ENCODE measurements around the gene RCAN2.

The RCAN2 gene

GRCh38 chr6:46491628-46492547 is 639 bp upstream of the RCAN2 start:
- no peak for DNase-seq

- no peak for DNase-seq
Measured at GRCh38 chr6:46490425-46491200, 636 bp downstream of the RCAN2 start.

GRCh38 chr6:46486181-46486580 is 5.1 kb downstream of the RCAN2 start:
- DNase-seq = no peak

- DNase-seq = no peak
Measured at GRCh38 chr6:46484081-46484820, 7.0 kb downstream of the RCAN2 start.

- DNase-seq = no peak
Measured at GRCh38 chr6:46476301-46476700, 14.9 kb downstream of the RCAN2 start.

GRCh38 chr6:46473881-46474280 is 17.4 kb downstream of the RCAN2 start:
- DNase-seq = no peak

- no peak for DNase-seq
Measured at GRCh38 chr6:46472243-46472642, 19.0 kb downstream of the RCAN2 start.

GRCh38 chr6:46469021-46469420 is 22.2 kb downstream of the RCAN2 start:
- DNase-seq = no peak

GRCh38 chr6:46468403-46469010 is 22.7 kb downstream of the RCAN2 start:
- DNase-seq = no peak

GRCh38 chr6:46466570-46466969 is 24.7 kb downstream of the RCAN2 start:
- no peak for DNase-seq

- DNase-seq = no peak
Measured at GRCh38 chr6:46465294-46466165, 25.7 kb downstream of the RCAN2 start.

- DNase-seq = no peak
Measured at GRCh38 chr6:46456297-46456696, 35.0 kb downstream of the RCAN2 start.

GRCh38 chr6:46454691-46455090 is 36.6 kb downstream of the RCAN2 start:
- no peak for DNase-seq

GRCh38 chr6:46453741-46454316 is 37.4 kb downstream of the RCAN2 start:
- no peak for DNase-seq

GRCh38 chr6:46453216-46453615 is 38.0 kb downstream of the RCAN2 start:
- no peak for DNase-seq

GRCh38 chr6:46452312-46452917 is 38.8 kb downstream of the RCAN2 start:
- no peak for DNase-seq

GRCh38 chr6:46451343-46451742 is 39.9 kb downstream of the RCAN2 start:
- DNase-seq = no peak

GRCh38 chr6:46444772-46445454 is 46.3 kb downstream of the RCAN2 start:
- no peak for DNase-seq

- no peak for DNase-seq
Measured at GRCh38 chr6:46443623-46444022, 47.6 kb downstream of the RCAN2 start.

- DNase-seq = no peak
Measured at GRCh38 chr6:46440641-46441040, 50.6 kb downstream of the RCAN2 start.
